HCT116 (cell line): Measurements from ENCODE around the gene ABCC5. TPM values are rescaled to one million over a fixed set of nuclear protein-coding genes. Genes with fewer than 3 reads are reported as not detected.

Experiments used
- ATAC-seq: fragments of 200-7000 bp; cut with Tn5 transposase; 2 replicates; pipeline ENCODE4 v1.9.1; 2020; ENCODE audit warnings: mild to moderate bottlenecking, moderate library complexity
- BruUV-seq: library from RNA; stranded (reverse); fragments of 400-500 nt; replicated peaks from 2 replicates; lab custom pipeline; 2021; lab: Mats Ljungman, UMichigan
- CTCF ChIA-PET: fragments of 300-600 bp; sonication (Branson Sonifier 250); formaldehyde crosslinking; loops from one replicate; lab custom pipeline; 2021; ENCODE audit warnings: antibody characterized with exemption; lab: Charles Lee
- POLR2A ChIA-PET: fragments of 300-600, 350-600 bp; sonication (Branson Sonifier 250); formaldehyde crosslinking; loops from one replicate; lab custom pipeline; 2021; ENCODE audit warnings: antibody characterized with exemption; lab: Charles Lee
- RAD21 ChIA-PET, 2 experiments: fragments of 300-600 bp; sonication (Branson Sonifier 250); formaldehyde crosslinking; loops; one replicate each; lab custom pipeline; 2023; ENCODE audit warnings: low total read pairs in 2 of 2; ENCODE audit not compliant: uncharacterized antibody in 2 of 2, unreplicated experiment in 2 of 2, low non-redundant PET in 1 of 2; lab: Charles Lee
- DNase-seq: peaks from one replicate; pipeline ENCODE4 v3.0.0-alpha.2; 2010; ENCODE audit warnings: low read depth, low spot score
- H2AFZ ChIP-seq: fragments of 200-600 bp; shearing (Covaris generic), sonication (generic); 2 replicates; pipeline ENCODE4 v1.6.1; 2017; ENCODE audit warnings: low read depth, mixed run types, mixed read lengths, antibody characterized with exemption, low read length; ENCODE audit not compliant: poor library complexity, severe bottlenecking
- H3K27ac ChIP-seq: 2 replicates; pipeline ENCODE4 v1.5.1; 2012; ENCODE audit warnings: low read depth, low read length
- H3K27me3 ChIP-seq: fragments of 200-600 bp; sonication (generic); 2 replicates; pipeline ENCODE4 v1.6.1; 2016; ENCODE audit warnings: mixed run types, low read length, mixed read lengths; ENCODE audit not compliant: insufficient read depth
- H3K36me3 ChIP-seq, 2 experiments: fragments of 200-500 bp in 1 of 2; fragments of 200-600 bp in 1 of 2; sonication (Bioruptor generic) in 1 of 2; sonication (generic) in 1 of 2; 2 replicates each; pipeline versions ENCODE4 v1.5.1 to v1.6.1; 2014 to 2016; ENCODE audit warnings: low read length in 2 of 2, inconsistent platforms in 1 of 2, mixed read lengths in 1 of 2, mixed run types in 1 of 2; ENCODE audit not compliant: insufficient read depth in 2 of 2, control insufficient read depth in 1 of 2
- H3K4me1 ChIP-seq, 2 experiments: fragments of 200-600 bp in 1 of 2; sonication (generic) in 1 of 2; 2 replicates each; pipeline versions ENCODE4 v1.5.1 to v1.6.1; 2012 to 2017; ENCODE audit warnings: low read length in 2 of 2, inconsistent platforms in 1 of 2, mild to moderate bottlenecking in 1 of 2, mixed read lengths in 1 of 2, mixed run types in 1 of 2, moderate library complexity in 1 of 2; ENCODE audit not compliant: insufficient read depth in 2 of 2, control insufficient read depth in 1 of 2
- H3K4me2 ChIP-seq: fragments of 200-600 bp; sonication (generic); 2 replicates; pipeline ENCODE4 v1.6.1; 2017; ENCODE audit warnings: mixed run types, low read length, mixed read lengths
- H3K4me3 ChIP-seq, 2 experiments: fragments of 200-600 bp in 1 of 2; sonication (generic) in 1 of 2; replicated peaks in 1 of 2; 2 replicates each; pipeline ENCODE4 v1.5.1; 2011 to 2016; ENCODE audit warnings: low read length in 2 of 2, control low read depth in 1 of 2, low read depth in 1 of 2, mild to moderate bottlenecking in 1 of 2, mixed read lengths in 1 of 2, mixed run types in 1 of 2
- H3K79me2 ChIP-seq: fragments of 200-600 bp; sonication (generic); 2 replicates; pipeline ENCODE4 v1.6.1; 2017; ENCODE audit warnings: mild to moderate bottlenecking, mixed run types, low read length, moderate library complexity, mixed read lengths; ENCODE audit not compliant: insufficient read depth
- H3K9ac ChIP-seq: fragments of 200-600 bp; sonication (generic); 2 replicates; pipeline ENCODE4 v1.6.1; 2016; ENCODE audit warnings: low read length, mixed read lengths
- H3K9me2 ChIP-seq: fragments of 200-600 bp; sonication (generic), shearing (Covaris generic); 2 replicates; pipeline ENCODE4 v1.6.1; 2017; ENCODE audit warnings: mixed run types, mild to moderate bottlenecking, moderate library complexity; ENCODE audit not compliant: insufficient read depth
- H3K9me3 ChIP-seq, 2 experiments: fragments of 200-500 bp in 1 of 2; fragments of 200-600 bp in 1 of 2; sonication (Bioruptor generic) in 1 of 2; sonication (generic) in 1 of 2; 2 replicates each; pipeline ENCODE4 v1.6.1; 2014 to 2017; ENCODE audit warnings: low read length in 2 of 2, mixed read lengths in 2 of 2, inconsistent platforms in 1 of 2, low read depth in 1 of 2, mild to moderate bottlenecking in 1 of 2, mixed run types in 1 of 2, moderate library complexity in 1 of 2; ENCODE audit not compliant: control insufficient read depth in 1 of 2, insufficient read depth in 1 of 2
- H4K20me1 ChIP-seq: fragments of 200-600 bp; sonication (generic), shearing (Covaris generic); 2 replicates; pipeline ENCODE4 v1.6.1; 2017; ENCODE audit warnings: mixed run types, mild to moderate bottlenecking, moderate library complexity; ENCODE audit not compliant: insufficient read depth
- ATF3 ChIP-seq: IDR thresholded peaks from 2 replicates; pipeline ENCODE4 v1.6.1; 2012
- CBX3 ChIP-seq: IDR thresholded peaks from 2 replicates; pipeline ENCODE4 v1.6.1; 2012; ENCODE audit warnings: low read depth
- ELF1 ChIP-seq: IDR thresholded peaks from 2 replicates; pipeline ENCODE4 v1.6.1; 2012; ENCODE audit warnings: low read depth, borderline replicate concordance
- EZH2phosphoT487 ChIP-seq: fragments of 200-600 bp; IDR thresholded peaks from 2 replicates; pipeline ENCODE4 v1.6.1; 2018; ENCODE audit warnings: antibody characterized with exemption, borderline replicate concordance
- FOSL1 ChIP-seq: IDR thresholded peaks from 2 replicates; pipeline ENCODE4 v1.6.1; 2012; ENCODE audit warnings: low read depth
- JUND ChIP-seq: IDR thresholded peaks from 2 replicates; pipeline ENCODE4 v1.6.1; 2012
- POLR2A ChIP-seq: IDR thresholded peaks from 2 replicates; pipeline ENCODE4 v1.7.0; 2011; ENCODE audit warnings: borderline replicate concordance; ENCODE audit not compliant: insufficient read depth, insufficient read length; ENCODE audit errors: extremely low read depth
- POLR2AphosphoS5 ChIP-seq: IDR thresholded peaks from 2 replicates; pipeline ENCODE4 v1.6.1; 2011; ENCODE audit warnings: mild to moderate bottlenecking, low read depth, low read length, moderate library complexity
- RAD21 ChIP-seq: IDR thresholded peaks from 2 replicates; pipeline ENCODE4 v1.6.1; 2012; ENCODE audit warnings: low read depth, mild to moderate bottlenecking
- REST ChIP-seq: IDR thresholded peaks from 2 replicates; pipeline ENCODE4 v1.6.1; 2012; ENCODE audit warnings: low read depth
- SIN3A ChIP-seq: IDR thresholded peaks from 2 replicates; pipeline ENCODE4 v1.6.1; 2012; ENCODE audit warnings: low read depth
- TCF7L2 ChIP-seq: IDR thresholded peaks from 2 replicates; pipeline ENCODE4 v1.7.0; 2011; ENCODE audit warnings: borderline replicate concordance, inconsistent platforms; ENCODE audit not compliant: insufficient read depth, insufficient read length; ENCODE audit errors: extremely low read depth
- YY1 ChIP-seq: IDR thresholded peaks from 2 replicates; pipeline ENCODE4 v1.6.1; 2011; ENCODE audit warnings: low read length, low read depth, moderate library complexity, mild to moderate bottlenecking; ENCODE audit not compliant: insufficient replicate concordance; ENCODE audit errors: extremely low read depth
- ZBTB33 ChIP-seq: IDR thresholded peaks from 2 replicates; pipeline ENCODE4 v1.6.1; 2011; ENCODE audit warnings: mild to moderate bottlenecking, low read length, moderate library complexity; ENCODE audit not compliant: insufficient replicate concordance; ENCODE audit errors: extremely low read depth
- ZNF274 ChIP-seq: fragments of 200-500 bp; sonication (Bioruptor generic); IDR thresholded peaks from 2 replicates; pipeline ENCODE4 v1.6.1; 2014; ENCODE audit warnings: mild to moderate bottlenecking, low read depth, low read length, inconsistent platforms
- intact Hi-C: fragments of 100-400 bp; cut with micrococcal nuclease; formaldehyde crosslinking; loops from 2 replicates; pipeline ENCODE4 v1.10.0; 2022
- total RNA-seq: library from RNA; stranded (reverse); gene quantifications from one replicate; pipeline ENCODE4 v1.2.1, GENCODE V29; 2021; ENCODE audit not compliant: unreplicated experiment
- TF ChIP-seq, protein P1 (sequence below), 3 experiments: fragments of 200-600 bp in 1 of 3; sonication (generic) in 1 of 3; IDR thresholded peaks in 2 of 3; conservative IDR thresholded peaks in 1 of 3; 2 replicates each; pipeline ENCODE4 v1.5.1; 2012 to 2017; ENCODE audit warnings: low read depth in 2 of 3, low read length in 2 of 3, antibody characterized with exemption in 1 of 3, borderline replicate concordance in 1 of 3, control low read depth in 1 of 3, mild to moderate bottlenecking in 1 of 3, mixed read lengths in 1 of 3, mixed run types in 1 of 3, moderate library complexity in 1 of 3; ENCODE audit not compliant: insufficient read depth in 1 of 3

ABCC5 gene
- total RNA-seq, 1 experiment from 2014 or later: 16.9 TPM

DNA sequence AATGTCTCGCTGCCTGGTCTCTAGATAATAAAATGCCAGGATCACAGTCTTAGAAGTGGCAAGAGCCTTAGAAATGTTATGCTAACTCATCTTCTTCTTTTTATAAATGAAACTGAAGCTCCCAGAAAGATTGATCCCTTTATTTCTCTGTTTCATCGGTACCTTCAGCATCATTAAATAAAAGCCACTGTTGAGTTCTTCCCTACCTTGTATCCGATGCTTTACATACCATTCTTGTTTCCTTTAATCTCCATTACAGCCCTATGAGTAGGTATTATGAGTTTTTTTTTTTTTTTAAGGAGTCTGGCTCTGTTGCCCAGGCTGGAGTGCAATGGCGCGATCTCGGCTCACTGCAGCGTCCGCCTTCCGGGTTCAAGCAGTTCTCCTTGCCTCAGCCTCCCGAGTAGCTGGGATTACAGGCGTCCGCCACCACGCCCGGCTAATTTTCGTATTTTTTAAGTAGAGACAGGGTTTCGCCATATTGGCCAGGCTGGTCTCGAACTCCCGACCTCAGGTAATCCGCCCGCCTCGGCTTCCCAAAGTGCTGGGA is 815 bp upstream of the ABCC5 start:
- Histone ChIP-seq H3K9me3 (no peaks in the 10 kb centered on the region), H4K20me1 (no peaks in the 10 kb centered on the region), H2AFZ (peak overlapping the region; percentile 59), H3K36me3 (no peaks in the 10 kb centered on the region), H3K4me3 (peak overlapping the region; percentile 83 to 100), H3K4me1 (peaks cover 4 to 13% of the 10 kb centered on the region in 2 experiments; a peak in 3 of 4 replicates), H3K9ac (peak overlapping the region; percentile 70), H3K4me2 (peak overlapping the region; percentile 82), H3K27me3 (no peaks in the 10 kb centered on the region), H3K79me2 (no peaks in the 10 kb centered on the region; the same call in 1 of the 2 replicates), H3K9me2 (no peaks in the 10 kb centered on the region), H3K27ac (peak overlapping the region; percentile 71; the same call in 1 of the 2 replicates)
- TF ChIP-seq POLR2A: no peak
- TF ChIP-seq ATF3: no peak
- no peak for TF ChIP-seq ELF1
- TF ChIP-seq TCF7L2: no peak
- no peak for TF ChIP-seq RAD21
- TF ChIP-seq, protein P1, sequence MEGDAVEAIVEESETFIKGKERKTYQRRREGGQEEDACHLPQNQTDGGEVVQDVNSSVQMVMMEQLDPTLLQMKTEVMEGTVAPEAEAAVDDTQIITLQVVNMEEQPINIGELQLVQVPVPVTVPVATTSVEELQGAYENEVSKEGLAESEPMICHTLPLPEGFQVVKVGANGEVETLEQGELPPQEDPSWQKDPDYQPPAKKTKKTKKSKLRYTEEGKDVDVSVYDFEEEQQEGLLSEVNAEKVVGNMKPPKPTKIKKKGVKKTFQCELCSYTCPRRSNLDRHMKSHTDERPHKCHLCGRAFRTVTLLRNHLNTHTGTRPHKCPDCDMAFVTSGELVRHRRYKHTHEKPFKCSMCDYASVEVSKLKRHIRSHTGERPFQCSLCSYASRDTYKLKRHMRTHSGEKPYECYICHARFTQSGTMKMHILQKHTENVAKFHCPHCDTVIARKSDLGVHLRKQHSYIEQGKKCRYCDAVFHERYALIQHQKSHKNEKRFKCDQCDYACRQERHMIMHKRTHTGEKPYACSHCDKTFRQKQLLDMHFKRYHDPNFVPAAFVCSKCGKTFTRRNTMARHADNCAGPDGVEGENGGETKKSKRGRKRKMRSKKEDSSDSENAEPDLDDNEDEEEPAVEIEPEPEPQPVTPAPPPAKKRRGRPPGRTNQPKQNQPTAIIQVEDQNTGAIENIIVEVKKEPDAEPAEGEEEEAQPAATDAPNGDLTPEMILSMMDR (IDR thresholded peaks at IDR 0.05 in 2 of 3, conservative IDR thresholded peaks at IDR 0.05 in 1 of 3; ENCODE audit: borderline replicate concordance in 1 of 3, insufficient read depth in 1 of 3, low read depth in 2 of 3, low read length in 2 of 3): no peak
- no peak for TF ChIP-seq SIN3A
- TF ChIP-seq POLR2AphosphoS5: no peak
- no peak for TF ChIP-seq REST
- no peak for TF ChIP-seq CBX3
- no peak for TF ChIP-seq ZNF274
- no peak for TF ChIP-seq YY1
- no peak for TF ChIP-seq FOSL1
- TF ChIP-seq EZH2phosphoT487: no peak
- no peak for TF ChIP-seq ZBTB33
- no peak for TF ChIP-seq JUND
- RAD21 ChIA-PET: no interaction called here
- CTCF ChIA-PET: interaction anchor here (0.6 to 1.2 kb wide), 9 partner anchors 12 to 270 kb away, joined by 3 to 11 read pairs (median 3); partner anchors contain the start of genes HTR3C and PARL
- TSS peak; percentile 69 for BruUV-seq
- POLR2A ChIA-PET: interaction anchor here (1.0 kb wide), 2 partner anchors 17 to 32 kb away, joined by 3 to 5 read pairs; no protein-coding TSS in a partner anchor
- DNase-seq (no peak), ATAC-seq (no peak)
- intact Hi-C loops: loop anchor here (10.0 kb wide), 1 partner anchor 266 kb away; no protein-coding TSS in a partner anchor
